ENCODE measurements around the gene PHKG1. TPM values are rescaled to one million over a fixed set of nuclear protein-coding genes. Genes with fewer than 3 reads are reported as not detected.
"Not testable (repeated sequence)": the region's sequence is repeated elsewhere in the genome, so short reads cannot be mapped to it uniquely, and the experiment has no call there.

PHKG1 gene
- total RNA-seq, 1 experiment from 2014 or later = 1.2 TPM

- Mint-ChIP-seq H3K36me3 (ENCODE audit: insufficient read depth, unreplicated experiment) (peaks cover 55% of the 10 kb centered on the region), H3K4me3 (ENCODE audit: unreplicated experiment) (no peak overlapping the region), H3K4me1 (ENCODE audit: insufficient read depth, unreplicated experiment) (no peaks in the 10 kb centered on the region), H3K27me3 (ENCODE audit: insufficient read depth, unreplicated experiment) (no peaks in the 10 kb centered on the region), H3K9me3 (ENCODE audit: unreplicated experiment) (no peaks in the 10 kb centered on the region), H3K27ac (ENCODE audit: low read depth, unreplicated experiment) (no peak overlapping the region)
- intact Hi-C loops (cut with micrococcal nuclease) = no loop called here
- no TSS peak for BruUV-seq (replicated peaks)
- TF ChIP-seq CTCF (IDR thresholded peaks at IDR 0.05; ENCODE audit: unreplicated experiment) = no peak
- CTCF ChIA-PET = interaction anchor here (1.8 kb wide), 1 partner anchor 25 kb away, joined by 5 read pairs; no protein-coding TSS in a partner anchor
- DNase-seq (ENCODE audit: unreplicated experiment) = no peak
- POLR2A ChIA-PET = no interaction called here
Observed at GRCh38 chr7:56099653-56100052, 6.9 kb upstream of the PHKG1 start.

GRCh38 chr7:56098187-56099008, 5.6 kb upstream of the PHKG1 start:
- CTCF ChIA-PET = interaction anchor here (0.6 to 1.8 kb wide), 3 partner anchors 24 to 1763 kb away, joined by 3 to 5 read pairs (median 3); no protein-coding TSS in a partner anchor
- not testable (repeated sequence) for H3K27me3 Mint-ChIP-seq (ENCODE audit: insufficient read depth, unreplicated experiment); BruUV-seq (replicated peaks)

GRCh38 chr7:56097700-56098099, 4.9 kb upstream of the PHKG1 start:
- H3K27ac Mint-ChIP-seq (ENCODE audit: low read depth, unreplicated experiment) = no peak overlapping the region
- peak; percentile 78 for DNase-seq (ENCODE audit: unreplicated experiment)
- H3K9me3 Mint-ChIP-seq (ENCODE audit: unreplicated experiment) = no peaks in the 10 kb centered on the region
- no TSS peak for BruUV-seq (replicated peaks)
- peaks cover 4% of the 10 kb centered on the region for H3K4me1 Mint-ChIP-seq (ENCODE audit: insufficient read depth, unreplicated experiment)
- no peak overlapping the region for H3K4me3 Mint-ChIP-seq (ENCODE audit: unreplicated experiment)
- intact Hi-C loops (cut with micrococcal nuclease) = no loop called here
- no peaks in the 10 kb centered on the region for H3K27me3 Mint-ChIP-seq (ENCODE audit: insufficient read depth, unreplicated experiment)
- no peak for TF ChIP-seq CTCF (IDR thresholded peaks at IDR 0.05; ENCODE audit: unreplicated experiment)
- ChIA-PET CTCF (interaction anchor here (0.6 kb wide), 2 partner anchors 85 to 1763 kb away, joined by 3 read pairs; no protein-coding TSS in a partner anchor), POLR2A (interaction anchor here (0.8 to 0.9 kb wide), 2 partner anchors 8 kb away, joined by 4 read pairs; partner anchors contain the start of gene CHCHD2)
- peaks cover 36% of the 10 kb centered on the region for H3K36me3 Mint-ChIP-seq (ENCODE audit: insufficient read depth, unreplicated experiment)

More at GRCh38 chr7:56098187-56099008, 5.6 kb upstream of the PHKG1 start:
- H3K36me3 Mint-ChIP-seq (ENCODE audit: insufficient read depth, unreplicated experiment) = peaks cover 42% of the 10 kb centered on the region
- H3K27ac Mint-ChIP-seq (ENCODE audit: low read depth, unreplicated experiment); H3K4me1 Mint-ChIP-seq (ENCODE audit: insufficient read depth, unreplicated experiment); H3K4me3 Mint-ChIP-seq (ENCODE audit: unreplicated experiment); DNase-seq (ENCODE audit: unreplicated experiment); intact Hi-C loops (cut with micrococcal nuclease); H3K9me3 Mint-ChIP-seq (ENCODE audit: unreplicated experiment): not testable (repeated sequence)
- POLR2A ChIA-PET = interaction anchor here (0.8 kb wide), 1 partner anchor 8 kb away, joined by 4 read pairs; the partner anchor contains the start of gene CHCHD2

GRCh38 chr7:56092388-56092787, 364 bp downstream of the PHKG1 start:
- BruUV-seq (replicated peaks); H3K9me3 Mint-ChIP-seq (ENCODE audit: unreplicated experiment); H3K27ac Mint-ChIP-seq (ENCODE audit: low read depth, unreplicated experiment); H3K4me1 Mint-ChIP-seq (ENCODE audit: insufficient read depth, unreplicated experiment); H3K27me3 Mint-ChIP-seq (ENCODE audit: insufficient read depth, unreplicated experiment); DNase-seq (ENCODE audit: unreplicated experiment); intact Hi-C loops (cut with micrococcal nuclease); H3K4me3 Mint-ChIP-seq (ENCODE audit: unreplicated experiment): not testable (repeated sequence)
- ChIA-PET CTCF (interaction anchor here (0.7 to 3.3 kb wide), 15 partner anchors 9 to 960 kb away, joined by 3 to 19 read pairs (median 4); partner anchors contain the start of gene CHCHD2), POLR2A (interaction anchor here (0.6 to 1.3 kb wide), 4 partner anchors 13 to 127 kb away, joined by 3 to 5 read pairs (median 3); no protein-coding TSS in a partner anchor)
- peaks cover 11% of the 10 kb centered on the region for H3K36me3 Mint-ChIP-seq (ENCODE audit: insufficient read depth, unreplicated experiment)

GRCh38 chr7:56091591-56091990, 1.2 kb downstream of the PHKG1 start:
- POLR2A ChIA-PET = interaction anchor here (0.5 to 1.0 kb wide), 2 partner anchors 14 to 28 kb away, joined by 3 read pairs; partner anchors contain the start of gene CHCHD2
- H3K36me3 Mint-ChIP-seq (ENCODE audit: insufficient read depth, unreplicated experiment) = peaks cover 13% of the 10 kb centered on the region

More at GRCh38 chr7:56091591-56091990, 1.2 kb downstream of the PHKG1 start:
- no peaks in the 10 kb centered on the region for H3K27me3 Mint-ChIP-seq (ENCODE audit: insufficient read depth, unreplicated experiment)
- H3K4me1 Mint-ChIP-seq (ENCODE audit: insufficient read depth, unreplicated experiment) = peaks cover 5% of the 10 kb centered on the region
- DNase-seq (ENCODE audit: unreplicated experiment) = no peak
- intact Hi-C loops (cut with micrococcal nuclease) = no loop called here
- H3K27ac Mint-ChIP-seq (ENCODE audit: low read depth, unreplicated experiment) = no peak overlapping the region
- no peaks in the 10 kb centered on the region for H3K9me3 Mint-ChIP-seq (ENCODE audit: unreplicated experiment)
- BruUV-seq (replicated peaks) = no TSS peak
- no peak overlapping the region for H3K4me3 Mint-ChIP-seq (ENCODE audit: unreplicated experiment)
- CTCF ChIA-PET = interaction anchor here (0.5 to 3.3 kb wide), 8 partner anchors 8 to 451 kb away, joined by 3 to 19 read pairs (median 5); no protein-coding TSS in a partner anchor
- TF ChIP-seq CTCF (IDR thresholded peaks at IDR 0.05; ENCODE audit: unreplicated experiment) = no peak

Measured in MCF 10A (cell line).